Activated T-cell treated with anti-CD3 and anti-CD28 coated beads for 48 hours (primary cell): ENCODE results near the gene FKBP14.
"Not testable (repeated sequence)": the region's sequence is repeated elsewhere in the genome, so short reads cannot be mapped to it uniquely, and the experiment has no call there.

ENCODE experiments used
- DNase-seq: peaks from one replicate; pipeline ENCODE4 v3.0.0-alpha.2; 2020; ENCODE audit warnings: low read depth

FKBP14 gene

GRCh38 chr7:29990931-29991330 lies 35.6 kb downstream of the FKBP14 start:
- DNase-seq: no peak

GRCh38 chr7:29989257-29989995 lies 37.1 kb downstream of the FKBP14 start, which contains the start of gene SCRN1:
SCRN1 (minus strand) TSS chr7:29989801; CDS start chr7:29969067, 20,734 bp downstream.
- DNase-seq: peak; percentile 9

- peak; percentile 23 for DNase-seq
These were observed 37.9 kb downstream of the FKBP14 start for GRCh38 chr7:29988424-29989256.

- no peak for DNase-seq
These were observed 38.6 kb downstream of the FKBP14 start for GRCh38 chr7:29987811-29988317.

- no peak for DNase-seq
These were observed 39.4 kb downstream of the FKBP14 start for GRCh38 chr7:29987083-29987482.

GRCh38 chr7:29980151-29980550 lies 46.4 kb downstream of the FKBP14 start:
- DNase-seq: no peak

- DNase-seq: no peak
These were observed 48.4 kb downstream of the FKBP14 start for GRCh38 chr7:29977886-29978651.

- no peak for DNase-seq
These were observed 49.7 kb downstream of the FKBP14 start for GRCh38 chr7:29976673-29977415.

GRCh38 chr7:29976266-29976665 lies 50.2 kb downstream of the FKBP14 start:
- no peak for DNase-seq

- no peak for DNase-seq
These were observed 50.9 kb downstream of the FKBP14 start for GRCh38 chr7:29975561-29975960.

- no peak for DNase-seq
These were observed 52.2 kb downstream of the FKBP14 start for GRCh38 chr7:29974286-29974685.

- DNase-seq: no peak
These were observed 54.2 kb downstream of the FKBP14 start for GRCh38 chr7:29972315-29972669.

- no peak for DNase-seq
These were observed 54.8 kb downstream of the FKBP14 start for GRCh38 chr7:29971566-29972314.

- DNase-seq: no peak
These were observed 56.3 kb downstream of the FKBP14 start for GRCh38 chr7:29970158-29970557.

GRCh38 chr7:29969738-29970137 lies 56.8 kb downstream of the FKBP14 start:
- DNase-seq: no peak

GRCh38 chr7:29968683-29969395 lies 57.7 kb downstream of the FKBP14 start:
- no peak for DNase-seq

GRCh38 chr7:29965030-29965429 lies 61.5 kb downstream of the FKBP14 start:
- no peak for DNase-seq

- DNase-seq: no peak
These were observed 64.5 kb downstream of the FKBP14 start for GRCh38 chr7:29962035-29962434.

- not testable (repeated sequence) for DNase-seq
These were observed 64.9 kb downstream of the FKBP14 start for GRCh38 chr7:29961611-29962010.
